Activated CD4-positive, alpha-beta memory T cell treated with anti-CD3 and anti-CD28 coated beads, Interleukin-2, amount 10 ng/mL, durations not matched to agents 7 days and 5 days (primary cell): ENCODE measurements around the gene RUNX2. TPM values are rescaled to one million over a fixed set of nuclear protein-coding genes. Genes with fewer than 3 reads are reported as not detected.

Experiments
- CTCF ChIA-PET: fragments of 350-600 bp; sonication (Branson Sonifier 250); formaldehyde crosslinking; loops from one replicate; lab custom pipeline; 2021; ENCODE audit warnings: antibody characterized with exemption, inconsistent platforms; lab: Charles Lee
- POLR2A ChIA-PET: fragments of 350-600 bp; sonication (Branson Sonifier 250); formaldehyde crosslinking; loops from one replicate; lab custom pipeline; 2021; ENCODE audit warnings: antibody characterized with exemption; lab: Charles Lee
- DNase-seq: peaks from one replicate; pipeline ENCODE4 v3.0.0-alpha.2; 2020
- H3K27ac Mint-ChIP-seq: one replicate; pipeline ENCODE4 v1.8.0; 2021; ENCODE audit warnings: mild to moderate bottlenecking, mixed read lengths
- H3K27me3 Mint-ChIP-seq: one replicate; pipeline ENCODE4 v1.8.0; 2021; ENCODE audit warnings: mixed read lengths
- H3K36me3 Mint-ChIP-seq: one replicate; pipeline ENCODE4 v1.8.0; 2021; ENCODE audit warnings: low read depth, mixed read lengths
- H3K4me1 Mint-ChIP-seq: one replicate; pipeline ENCODE4 v1.8.0; 2021; ENCODE audit warnings: mixed read lengths
- H3K4me3 Mint-ChIP-seq: one replicate; pipeline ENCODE4 v1.8.0; 2021; ENCODE audit warnings: mild to moderate bottlenecking, mixed read lengths
- H3K9me3 Mint-ChIP-seq: one replicate; pipeline ENCODE4 v1.8.0; 2021; ENCODE audit warnings: mixed read lengths
- total RNA-seq, 2 experiments: library from RNA; stranded (reverse); gene quantifications; one replicate each; pipeline ENCODE4 v1.2.3, GENCODE V29; 2021

RUNX2 gene
- total RNA-seq, 2 experiments from 2014 or later = 42.2 to 43.4 TPM

DNA sequence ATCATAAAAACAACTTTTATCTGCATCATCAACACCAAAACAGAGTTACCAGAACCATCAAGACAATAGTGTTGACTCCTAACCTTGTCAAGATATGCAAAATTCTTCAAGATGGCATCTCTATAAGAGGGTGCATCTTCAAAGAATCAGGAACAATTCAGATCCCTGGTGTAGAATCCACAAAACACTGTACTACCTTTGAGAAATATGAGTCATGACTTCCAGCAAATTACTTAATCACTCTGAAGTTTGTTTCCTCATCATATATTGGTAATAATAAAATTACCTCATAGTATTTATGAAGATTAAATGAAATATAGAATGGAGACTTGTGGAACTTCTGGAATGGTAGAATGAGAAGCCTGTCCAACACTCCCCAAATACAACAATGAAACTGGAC is 270.9 kb downstream of the RUNX2 start:
- CTCF ChIA-PET = no interaction called here
- Mint-ChIP-seq H3K27me3 (no peaks in the 10 kb centered on the region), H3K4me3 (no peak overlapping the region), H3K4me1 (peaks cover 33% of the 10 kb centered on the region), H3K27ac (no peak overlapping the region), H3K36me3 (peaks cover 40% of the 10 kb centered on the region), H3K9me3 (peaks cover 31% of the 10 kb centered on the region)
- POLR2A ChIA-PET = no interaction called here
- no peak for DNase-seq

DNA sequence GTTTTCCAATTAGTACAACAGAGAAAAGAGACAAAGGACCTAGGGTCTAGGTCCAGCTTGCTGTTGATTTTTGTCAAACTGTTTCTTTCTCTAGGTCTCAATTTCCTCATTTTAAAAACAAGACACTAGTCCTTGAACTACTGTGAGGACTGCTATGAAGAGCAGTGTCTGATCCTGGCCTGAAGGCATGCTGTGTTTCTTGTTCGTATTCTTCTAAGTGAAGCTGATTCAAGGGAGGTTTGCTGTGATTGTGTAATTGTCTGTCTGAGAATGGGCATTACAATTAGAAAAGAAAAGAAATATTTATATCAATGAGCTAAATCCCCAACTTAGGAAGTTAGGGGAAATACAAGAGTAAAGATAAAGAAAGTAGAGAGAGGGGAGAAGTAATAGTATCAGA is 277.8 kb downstream of the RUNX2 start:
- CTCF ChIA-PET = interaction anchor here (0.8 kb wide), 1 partner anchor 108 kb away, joined by 3 read pairs; no protein-coding TSS in a partner anchor
- Mint-ChIP-seq H3K4me3 (no peak overlapping the region), H3K4me1 (peaks cover 40% of the 10 kb centered on the region), H3K36me3 (peaks cover 31% of the 10 kb centered on the region), H3K27ac (no peak overlapping the region), H3K9me3 (peaks cover 22% of the 10 kb centered on the region), H3K27me3 (no peaks in the 10 kb centered on the region)
- DNase-seq = no peak
- POLR2A ChIA-PET = interaction anchor here (1.0 to 2.0 kb wide), 2 partner anchors 9 to 18 kb away, joined by 3 to 9 read pairs; no protein-coding TSS in a partner anchor

DNA sequence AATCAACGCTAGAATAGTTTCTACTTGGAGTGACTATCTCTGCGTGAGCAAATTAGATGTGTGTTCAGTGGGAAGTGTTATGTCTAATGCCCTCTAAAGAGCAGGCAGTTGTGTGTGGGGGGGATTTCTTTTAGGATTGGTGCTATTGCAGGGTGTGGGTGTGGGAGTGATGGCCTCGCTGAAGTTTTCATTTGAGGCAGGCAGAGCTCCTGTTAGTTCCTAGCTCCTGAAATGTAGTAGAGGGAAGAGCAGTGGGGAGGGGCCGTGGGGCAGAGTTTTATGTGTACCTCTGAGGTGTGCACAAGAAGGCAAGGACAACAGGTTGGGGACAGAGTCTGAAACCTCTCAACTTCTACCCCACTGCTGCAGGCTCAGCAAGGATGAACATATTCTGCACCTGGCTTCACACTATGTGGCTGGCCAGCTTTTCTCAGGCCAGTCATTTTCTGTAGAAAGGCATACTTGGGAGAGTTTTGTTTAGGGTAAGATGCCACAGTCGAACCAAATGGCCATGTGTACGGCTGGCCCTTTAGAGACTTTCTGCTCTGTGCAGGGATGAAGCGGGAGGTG is 278.8 kb downstream of the RUNX2 start:
- DNase-seq = no peak
- Mint-ChIP-seq H3K27ac (no peak overlapping the region), H3K9me3 (peaks cover 21% of the 10 kb centered on the region), H3K36me3 (peaks cover 31% of the 10 kb centered on the region), H3K27me3 (no peaks in the 10 kb centered on the region), H3K4me3 (no peak overlapping the region), H3K4me1 (peaks cover 40% of the 10 kb centered on the region)
- CTCF ChIA-PET = interaction anchor here (0.8 kb wide), 1 partner anchor 11 kb away, joined by 3 read pairs; no protein-coding TSS in a partner anchor
- POLR2A ChIA-PET = interaction anchor here (2.0 kb wide), 1 partner anchor 19 kb away, joined by 9 read pairs; no protein-coding TSS in a partner anchor

DNA sequence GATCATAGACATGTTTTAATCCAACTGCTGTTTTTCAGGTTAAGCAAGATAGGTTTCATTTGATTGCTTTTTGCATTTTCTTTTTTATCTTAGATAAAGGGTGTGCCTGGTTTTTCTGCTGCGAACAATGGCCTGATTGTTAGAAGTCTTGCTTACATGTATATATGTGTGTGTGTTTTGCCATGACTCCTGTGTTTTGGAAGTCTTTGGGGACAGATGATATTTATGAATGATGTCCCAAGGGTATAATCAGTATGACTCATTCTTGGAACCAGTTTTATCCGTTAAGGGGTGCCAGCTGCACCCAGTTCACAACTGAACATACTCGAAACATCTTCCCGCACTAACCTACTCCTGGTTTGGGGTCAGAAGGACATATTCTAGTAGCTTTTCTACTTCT is 279.7 kb downstream of the RUNX2 start:
- H3K27ac Mint-ChIP-seq = peak overlapping the region; percentile 58
- no peak overlapping the region for H3K4me3 Mint-ChIP-seq
- DNase-seq = no peak
- H3K27me3 Mint-ChIP-seq = no peaks in the 10 kb centered on the region
- ChIA-PET POLR2A (interaction anchor here (1.3 kb wide), 1 partner anchor 18 kb away, joined by 3 read pairs; no protein-coding TSS in a partner anchor), CTCF (no interaction called here)
- H3K9me3 Mint-ChIP-seq = peaks cover 17% of the 10 kb centered on the region
- peaks cover 28% of the 10 kb centered on the region for H3K36me3 Mint-ChIP-seq
- peaks cover 40% of the 10 kb centered on the region for H3K4me1 Mint-ChIP-seq

DNA sequence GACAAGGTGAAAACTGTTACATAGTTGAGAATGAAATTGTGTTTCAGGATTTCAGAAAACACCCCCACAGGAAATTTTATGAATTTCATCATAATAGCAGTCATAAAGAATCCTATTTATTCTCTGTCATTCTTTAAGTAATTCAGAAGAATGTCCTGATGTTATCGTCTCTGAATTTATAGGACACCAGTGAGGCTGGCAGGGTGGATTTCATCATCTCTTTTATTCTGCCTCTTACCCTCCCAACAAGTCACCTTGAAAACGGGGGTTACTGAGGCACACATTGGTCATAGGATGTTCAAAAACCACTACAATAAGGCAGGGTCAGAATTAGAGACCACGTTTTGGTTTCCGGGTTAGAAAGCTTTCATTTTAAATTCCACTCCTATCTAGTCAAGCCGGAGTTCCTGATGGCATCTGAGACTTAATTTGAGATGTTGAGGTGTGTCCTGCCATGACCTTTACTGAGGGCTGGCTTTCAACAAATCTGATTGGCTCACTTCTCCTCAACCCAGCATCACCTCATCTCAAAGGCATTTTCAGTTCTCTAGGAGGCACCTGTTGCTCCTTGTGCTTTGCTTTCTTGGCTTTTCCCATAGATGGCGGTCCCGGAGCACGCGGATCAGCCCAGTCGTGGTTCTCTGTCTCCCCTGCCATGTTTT is 280.3 kb downstream of the RUNX2 start:
- no peak overlapping the region for H3K4me3 Mint-ChIP-seq
- no peak for DNase-seq
- CTCF ChIA-PET = no interaction called here
- POLR2A ChIA-PET = interaction anchor here (1.3 kb wide), 1 partner anchor 19 kb away, joined by 3 read pairs; no protein-coding TSS in a partner anchor
- peaks cover 40% of the 10 kb centered on the region for H3K4me1 Mint-ChIP-seq
- peaks cover 25% of the 10 kb centered on the region for H3K36me3 Mint-ChIP-seq
- H3K9me3 Mint-ChIP-seq = peaks cover 14% of the 10 kb centered on the region
- H3K27ac Mint-ChIP-seq = peak overlapping the region; percentile 58
- H3K27me3 Mint-ChIP-seq = no peaks in the 10 kb centered on the region

DNA sequence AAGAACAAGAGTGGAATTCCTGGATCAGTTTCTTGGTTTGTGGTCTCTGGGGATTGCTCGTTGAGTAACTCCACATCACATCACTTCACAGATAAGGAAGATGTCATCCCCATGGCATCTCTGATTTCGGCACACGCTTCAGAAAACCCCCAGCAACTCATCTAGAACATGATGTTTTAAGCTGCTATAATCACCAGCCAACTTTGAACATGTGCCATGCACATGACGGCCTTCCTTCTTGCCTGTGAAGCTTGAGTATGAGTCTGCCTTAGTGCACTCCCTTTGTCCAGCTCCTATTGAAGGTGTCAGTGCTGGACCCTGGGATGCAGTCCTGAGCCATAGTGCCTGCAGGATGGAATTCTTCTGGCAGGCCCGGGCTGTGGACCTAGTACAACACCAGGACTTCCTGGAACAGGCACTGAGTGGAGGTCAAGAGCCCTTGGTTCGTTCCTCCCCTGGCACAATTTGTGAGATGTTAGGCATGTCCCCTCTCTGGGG is 281.1 kb downstream of the RUNX2 start:
- peaks cover 8% of the 10 kb centered on the region for H3K9me3 Mint-ChIP-seq
- H3K36me3 Mint-ChIP-seq = peaks cover 23% of the 10 kb centered on the region
- ChIA-PET POLR2A (interaction anchor here (1.3 kb wide), 1 partner anchor 80 kb away, joined by 3 read pairs; no protein-coding TSS in a partner anchor), CTCF (interaction anchor here (0.6 to 2.0 kb wide), 2 partner anchors 106 to 1363 kb away, joined by 3 to 5 read pairs; partner anchors contain the start of gene HSP90AB1)
- peaks cover 38% of the 10 kb centered on the region for H3K4me1 Mint-ChIP-seq
- H3K4me3 Mint-ChIP-seq = no peak overlapping the region
- peak overlapping the region; percentile 37 for H3K27ac Mint-ChIP-seq
- no peaks in the 10 kb centered on the region for H3K27me3 Mint-ChIP-seq
- DNase-seq = no peak

DNA sequence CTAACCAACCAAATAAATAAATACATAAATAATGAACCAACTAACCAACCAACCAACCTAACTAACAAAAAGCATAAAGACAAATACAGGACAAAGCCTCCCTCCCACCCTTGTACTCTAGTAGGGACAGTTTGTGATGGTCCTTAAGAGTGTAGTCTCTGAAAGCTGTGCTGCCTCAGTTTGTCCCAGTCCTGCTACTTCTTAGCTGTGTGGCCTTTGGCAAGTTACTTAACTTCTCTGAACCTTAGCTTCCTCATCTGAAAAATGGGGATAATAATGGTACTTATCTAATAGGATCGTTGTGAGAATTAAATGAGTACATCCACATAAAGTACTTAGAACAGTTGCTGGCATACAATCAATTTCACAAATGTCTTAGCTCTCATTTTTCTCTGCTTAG is 282.2 kb downstream of the RUNX2 start:
- H3K27me3 Mint-ChIP-seq = no peaks in the 10 kb centered on the region
- H3K27ac Mint-ChIP-seq = no peak overlapping the region
- peaks cover 3% of the 10 kb centered on the region for H3K9me3 Mint-ChIP-seq
- POLR2A ChIA-PET = interaction anchor here (1.3 kb wide), 1 partner anchor 27 kb away, joined by 3 read pairs; no protein-coding TSS in a partner anchor
- DNase-seq = no peak
- H3K36me3 Mint-ChIP-seq = peaks cover 17% of the 10 kb centered on the region
- no peak overlapping the region for H3K4me3 Mint-ChIP-seq
- CTCF ChIA-PET = interaction anchor here (2.0 kb wide), 1 partner anchor 104 kb away, joined by 5 read pairs; no protein-coding TSS in a partner anchor
- H3K4me1 Mint-ChIP-seq = peaks cover 35% of the 10 kb centered on the region

DNA sequence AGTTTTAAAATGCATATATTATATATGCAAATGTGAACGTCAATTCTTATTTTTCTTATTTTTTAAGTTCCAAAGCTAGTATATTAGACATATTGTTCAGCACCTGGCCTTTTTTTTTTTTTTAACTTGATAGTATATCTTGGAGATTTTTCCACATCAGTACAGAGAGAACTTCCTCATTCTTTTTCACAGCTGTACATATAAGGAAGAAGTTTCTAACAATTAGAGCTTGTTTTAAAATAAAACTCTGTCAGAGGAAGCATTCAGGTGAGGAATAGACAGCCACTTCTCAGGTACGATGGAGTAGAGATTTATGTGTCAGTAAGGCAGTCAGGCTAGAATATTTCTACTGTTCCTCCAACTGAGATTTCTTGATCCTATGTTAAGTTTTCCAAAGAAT is 282.7 kb downstream of the RUNX2 start:
- peaks cover 16% of the 10 kb centered on the region for H3K36me3 Mint-ChIP-seq
- no peak overlapping the region for H3K4me3 Mint-ChIP-seq
- peaks cover 35% of the 10 kb centered on the region for H3K4me1 Mint-ChIP-seq
- ChIA-PET POLR2A (interaction anchor here (1.3 to 2.2 kb wide), 2 partner anchors 24 to 27 kb away, joined by 3 to 6 read pairs; no protein-coding TSS in a partner anchor), CTCF (interaction anchor here (2.0 kb wide), 1 partner anchor 104 kb away, joined by 5 read pairs; no protein-coding TSS in a partner anchor)
- no peak for DNase-seq
- H3K27me3 Mint-ChIP-seq = no peaks in the 10 kb centered on the region
- H3K9me3 Mint-ChIP-seq = peaks cover 3% of the 10 kb centered on the region
- no peak overlapping the region for H3K27ac Mint-ChIP-seq

DNA sequence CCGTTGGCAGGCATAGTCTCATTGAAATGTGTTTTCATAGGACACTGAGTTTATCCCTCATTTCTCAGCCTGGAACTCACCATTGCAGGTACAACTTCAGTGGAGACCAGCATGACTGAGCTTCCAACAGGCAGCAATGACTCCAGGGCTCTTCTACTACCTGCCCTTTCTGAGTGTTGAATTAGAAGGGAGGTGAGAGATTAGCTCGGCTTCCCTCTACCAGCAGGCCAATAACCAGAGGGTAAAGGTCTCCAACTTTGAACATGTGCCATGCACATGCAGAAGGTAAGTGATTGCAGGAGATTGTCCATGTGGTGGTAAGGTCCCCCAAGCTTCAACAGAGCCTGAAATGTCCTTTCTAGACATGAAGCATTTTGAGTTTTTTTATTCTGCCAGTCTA is 283.4 kb downstream of the RUNX2 start:
- POLR2A ChIA-PET = interaction anchor here (1.3 to 2.2 kb wide), 2 partner anchors 25 to 28 kb away, joined by 3 to 6 read pairs; no protein-coding TSS in a partner anchor
- Mint-ChIP-seq H3K36me3 (peaks cover 16% of the 10 kb centered on the region), H3K4me1 (peaks cover 34% of the 10 kb centered on the region)

DNA sequence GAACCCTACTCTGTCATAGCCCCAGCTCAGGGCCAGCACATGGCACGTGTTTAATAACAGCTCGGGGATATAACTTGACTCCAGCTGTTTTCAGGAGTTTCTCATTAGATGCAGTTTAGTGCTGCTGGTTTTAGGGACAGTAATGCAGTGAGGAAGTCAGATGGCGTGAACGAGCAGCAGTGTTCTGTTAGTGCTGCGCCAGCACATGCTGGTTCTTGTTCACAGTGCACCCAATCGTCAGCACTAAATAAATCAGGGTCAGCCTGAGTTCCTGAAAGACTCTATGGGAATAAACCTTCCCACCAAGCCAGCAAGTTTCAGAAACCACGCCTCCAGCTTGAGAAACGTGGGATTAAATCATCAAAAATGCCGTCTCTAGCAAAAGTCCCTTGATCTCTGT is 285.5 kb downstream of the RUNX2 start:
- no peaks in the 10 kb centered on the region for H3K9me3 Mint-ChIP-seq
- POLR2A ChIA-PET = no interaction called here
- H3K4me1 Mint-ChIP-seq = peaks cover 14% of the 10 kb centered on the region

More for the DNA sequence above, 283.4 kb downstream of the RUNX2 start:
- Mint-ChIP-seq H3K4me3 (no peak overlapping the region), H3K27ac (no peak overlapping the region), H3K27me3 (no peaks in the 10 kb centered on the region), H3K9me3 (peaks cover 3% of the 10 kb centered on the region)
- CTCF ChIA-PET = no interaction called here
- DNase-seq = no peak

DNA sequence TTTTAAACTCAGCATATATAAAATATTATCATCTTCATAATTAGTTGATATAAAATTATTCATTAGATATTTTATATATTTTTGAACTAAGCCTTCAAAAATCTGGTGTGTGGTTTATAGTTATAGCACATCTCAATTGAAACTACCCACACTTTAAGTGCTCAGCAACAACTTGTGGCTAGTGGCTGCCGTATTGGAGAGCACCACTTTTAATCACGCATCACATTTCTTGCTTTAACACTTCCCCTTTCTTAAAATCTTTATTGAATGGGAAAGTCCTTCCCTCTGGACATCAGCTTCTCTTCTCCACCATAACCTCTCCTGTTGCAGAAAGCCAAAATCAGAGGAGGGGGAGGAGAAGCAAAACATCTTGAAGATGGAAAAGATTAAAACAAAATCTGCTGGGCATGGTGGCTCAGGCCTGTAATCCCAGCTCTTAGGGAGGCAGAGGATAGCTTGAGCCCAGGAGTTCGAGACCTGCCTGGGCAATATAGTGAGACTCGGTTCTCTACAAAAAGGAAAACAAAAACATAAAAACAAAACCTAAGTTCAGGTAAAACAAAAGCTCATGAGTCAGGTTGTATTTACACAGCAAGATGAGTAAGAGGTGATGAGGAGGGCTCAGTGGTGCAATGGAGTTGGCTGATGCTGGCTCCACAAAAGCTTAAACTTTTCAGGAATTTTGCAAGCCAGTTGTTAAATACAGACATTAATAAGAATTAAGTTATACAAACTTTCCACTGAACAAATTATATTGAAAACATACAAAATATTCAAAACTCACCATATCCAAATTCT is 286.6 kb downstream of the RUNX2 start:
- CTCF ChIA-PET = interaction anchor here (1.5 to 2.3 kb wide), 2 partner anchors 11 to 100 kb away, joined by 3 to 7 read pairs; no protein-coding TSS in a partner anchor
- Mint-ChIP-seq H3K4me1 (peaks cover 10% of the 10 kb centered on the region), H3K9me3 (no peaks in the 10 kb centered on the region)

More for the DNA sequence above, 285.5 kb downstream of the RUNX2 start:
- no peak for DNase-seq
- no peaks in the 10 kb centered on the region for H3K27me3 Mint-ChIP-seq
- peaks cover 7% of the 10 kb centered on the region for H3K36me3 Mint-ChIP-seq
- no peak overlapping the region for H3K4me3 Mint-ChIP-seq
- H3K27ac Mint-ChIP-seq = no peak overlapping the region
- CTCF ChIA-PET = interaction anchor here (2.3 kb wide), 1 partner anchor 101 kb away, joined by 7 read pairs; no protein-coding TSS in a partner anchor

DNA sequence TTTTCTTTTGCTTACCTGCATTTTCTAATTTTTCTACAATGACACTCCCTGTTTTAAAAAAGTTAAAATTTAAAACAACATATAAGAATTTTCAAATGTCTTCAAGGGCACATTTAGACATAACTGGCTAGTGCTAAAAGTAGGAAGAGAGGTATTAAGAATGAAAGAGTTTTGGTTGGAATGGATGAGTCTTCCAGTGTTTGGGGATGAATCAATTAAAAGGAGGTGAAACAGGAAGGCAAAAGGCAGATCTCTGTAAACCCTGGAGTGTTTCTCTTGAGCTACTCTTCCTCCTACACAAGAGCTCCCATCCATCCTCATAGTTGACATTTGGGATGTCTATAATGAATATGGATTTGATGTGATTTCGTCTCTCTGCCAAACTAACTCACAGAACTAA is 288.1 kb downstream of the RUNX2 start:
- Mint-ChIP-seq H3K27me3 (no peaks in the 10 kb centered on the region), H3K36me3 (no peaks in the 10 kb centered on the region), H3K9me3 (no peaks in the 10 kb centered on the region), H3K27ac (no peak overlapping the region), H3K4me1 (peaks cover 24% of the 10 kb centered on the region), H3K4me3 (no peak overlapping the region)
- DNase-seq = no peak
- CTCF ChIA-PET = interaction anchor here (0.7 to 2.0 kb wide), 2 partner anchors 18 to 98 kb away, joined by 3 to 4 read pairs; no protein-coding TSS in a partner anchor
- POLR2A ChIA-PET = no interaction called here

More for the DNA sequence above, 286.6 kb downstream of the RUNX2 start:
- no peak for DNase-seq
- H3K4me3 Mint-ChIP-seq = no peak overlapping the region
- no peaks in the 10 kb centered on the region for H3K27me3 Mint-ChIP-seq
- H3K36me3 Mint-ChIP-seq = peaks cover 2% of the 10 kb centered on the region
- H3K27ac Mint-ChIP-seq = no peak overlapping the region
- POLR2A ChIA-PET = interaction anchor here (1.0 to 1.1 kb wide), 2 partner anchors 9 to 237 kb away, joined by 3 read pairs; no protein-coding TSS in a partner anchor
